Osteoblast (primary cell): ENCODE measurements around the gene LRP1. TPM values are rescaled to one million over a fixed set of nuclear protein-coding genes. Genes with fewer than 3 reads are reported as not detected.
A peak's percentile ranks its signal among the peaks of the same experiment; 100 is the strongest.

Experiments used
- DNase-seq: peaks from one replicate; pipeline ENCODE4 v3.0.0; 2011; ENCODE audit warnings: low spot score, mixed read lengths; ENCODE audit not compliant: insufficient read length; ENCODE audit errors: missing footprints
- H2AFZ ChIP-seq: 2 replicates; pipeline ENCODE4 v1.6.0; 2011; ENCODE audit warnings: mild to moderate bottlenecking, low read length
- H3K27ac ChIP-seq: 2 replicates; pipeline ENCODE4 v1.5.1; 2011; ENCODE audit warnings: mild to moderate bottlenecking, low read depth, low read length, moderate library complexity
- H3K27me3 ChIP-seq: 2 replicates; pipeline ENCODE4 v1.6.0; 2012; ENCODE audit warnings: mild to moderate bottlenecking, control low read depth, inconsistent platforms, low read length, moderate library complexity; ENCODE audit not compliant: insufficient read depth
- H3K36me3 ChIP-seq: 2 replicates; pipeline ENCODE4 v1.5.1; 2011; ENCODE audit warnings: mild to moderate bottlenecking, low read length, control low read depth, moderate library complexity; ENCODE audit not compliant: insufficient read depth
- H3K4me1 ChIP-seq: 2 replicates; pipeline ENCODE4 v1.5.1; 2011; ENCODE audit warnings: mild to moderate bottlenecking, low read length, control low read depth, moderate library complexity; ENCODE audit not compliant: insufficient read depth
- H3K4me2 ChIP-seq: 2 replicates; pipeline ENCODE4 v1.6.0; 2011; ENCODE audit warnings: mild to moderate bottlenecking, low read length; ENCODE audit not compliant: insufficient read depth
- H3K4me3 ChIP-seq: fragments of 200-600 bp; sonication (generic); 3 replicates; pipeline ENCODE4 v1.5.1; 2012; ENCODE audit warnings: mild to moderate bottlenecking, low read length, inconsistent platforms; ENCODE audit not compliant: insufficient read depth
- H3K79me2 ChIP-seq: 2 replicates; pipeline ENCODE4 v1.6.0; 2012; ENCODE audit warnings: mild to moderate bottlenecking, low read length, control low read depth, inconsistent platforms; ENCODE audit not compliant: insufficient read depth
- H3K9me3 ChIP-seq: 2 replicates; pipeline ENCODE4 v1.5.1; 2011; ENCODE audit warnings: low read depth, low read length, control low read depth
- H4K20me1 ChIP-seq: 2 replicates; pipeline ENCODE4 v1.6.0; 2012; ENCODE audit warnings: mild to moderate bottlenecking, low read length, control low read depth; ENCODE audit not compliant: insufficient read depth
- total RNA-seq: library from RNA; depleted of rRNA; stranded (reverse); fragments of >200 nt; gene quantifications from 2 replicates; pipeline ENCODE4 v1.2.3, GENCODE V29; 2012
- TF ChIP-seq, protein P1 (sequence below): IDR thresholded peaks from 2 replicates; pipeline ENCODE4 v1.5.1; 2011; ENCODE audit warnings: mild to moderate bottlenecking, low read depth, low read length, moderate library complexity; ENCODE audit errors: extremely low read depth

LRP1 gene
- total RNA-seq, 1 donor, result 744 TPM

DNA sequence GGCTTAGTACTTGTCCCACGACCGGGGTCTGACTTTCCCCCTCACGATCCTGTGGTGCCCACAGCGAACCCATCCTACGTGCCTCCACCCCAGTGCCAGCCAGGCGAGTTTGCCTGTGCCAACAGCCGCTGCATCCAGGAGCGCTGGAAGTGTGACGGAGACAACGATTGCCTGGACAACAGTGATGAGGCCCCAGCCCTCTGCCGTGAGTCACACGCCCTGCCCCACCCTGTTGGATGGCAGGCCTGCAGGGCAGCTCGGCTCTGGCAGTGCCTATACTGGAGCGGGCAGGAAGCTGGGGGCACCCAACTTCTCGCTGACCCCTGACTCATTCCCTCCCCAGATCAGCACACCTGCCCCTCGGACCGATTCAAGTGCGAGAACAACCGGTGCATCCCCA is 37.5 kb downstream of the LRP1 start:
- peaks cover 98% of the 10 kb centered on the region for H3K36me3 ChIP-seq
- peaks cover 54% of the 10 kb centered on the region for H4K20me1 ChIP-seq
- H3K79me2 ChIP-seq, result peaks cover 64% of the 10 kb centered on the region

DNA sequence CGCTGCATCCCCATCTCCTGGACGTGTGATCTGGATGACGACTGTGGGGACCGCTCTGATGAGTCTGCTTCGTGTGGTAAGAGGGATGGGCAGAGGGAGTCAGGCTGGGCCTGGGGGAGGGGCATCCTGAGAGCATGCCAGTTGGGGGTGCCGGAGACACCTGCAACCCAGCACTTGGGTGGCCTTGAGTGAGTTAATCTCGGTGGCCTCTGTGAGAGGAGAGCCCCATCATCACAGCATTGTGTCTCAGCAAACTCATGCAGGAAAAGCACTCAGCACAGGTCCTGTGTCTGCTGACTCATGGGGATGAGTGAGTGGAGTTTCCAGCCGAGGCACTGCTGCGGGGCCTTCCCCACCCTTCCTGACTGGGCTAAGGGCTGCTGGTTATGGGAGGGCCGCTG is 38.7 kb downstream of the LRP1 start:
- Histone ChIP-seq H3K4me3 (no peak overlapping the region), H3K36me3 (peaks cover 90% of the 10 kb centered on the region), H3K4me1 (peaks cover 20% of the 10 kb centered on the region), H3K9me3 (no peaks in the 10 kb centered on the region), H2AFZ (no peak overlapping the region), H3K27ac (peak overlapping the region; percentile 55), H3K27me3 (no peaks in the 10 kb centered on the region), H3K4me2 (no peak overlapping the region), H3K79me2 (peaks cover 56% of the 10 kb centered on the region), H4K20me1 (peaks cover 48% of the 10 kb centered on the region)
- peak; percentile 97 for DNase-seq
- TF ChIP-seq, protein P1, sequence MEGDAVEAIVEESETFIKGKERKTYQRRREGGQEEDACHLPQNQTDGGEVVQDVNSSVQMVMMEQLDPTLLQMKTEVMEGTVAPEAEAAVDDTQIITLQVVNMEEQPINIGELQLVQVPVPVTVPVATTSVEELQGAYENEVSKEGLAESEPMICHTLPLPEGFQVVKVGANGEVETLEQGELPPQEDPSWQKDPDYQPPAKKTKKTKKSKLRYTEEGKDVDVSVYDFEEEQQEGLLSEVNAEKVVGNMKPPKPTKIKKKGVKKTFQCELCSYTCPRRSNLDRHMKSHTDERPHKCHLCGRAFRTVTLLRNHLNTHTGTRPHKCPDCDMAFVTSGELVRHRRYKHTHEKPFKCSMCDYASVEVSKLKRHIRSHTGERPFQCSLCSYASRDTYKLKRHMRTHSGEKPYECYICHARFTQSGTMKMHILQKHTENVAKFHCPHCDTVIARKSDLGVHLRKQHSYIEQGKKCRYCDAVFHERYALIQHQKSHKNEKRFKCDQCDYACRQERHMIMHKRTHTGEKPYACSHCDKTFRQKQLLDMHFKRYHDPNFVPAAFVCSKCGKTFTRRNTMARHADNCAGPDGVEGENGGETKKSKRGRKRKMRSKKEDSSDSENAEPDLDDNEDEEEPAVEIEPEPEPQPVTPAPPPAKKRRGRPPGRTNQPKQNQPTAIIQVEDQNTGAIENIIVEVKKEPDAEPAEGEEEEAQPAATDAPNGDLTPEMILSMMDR, result no peak

More for the DNA sequence above, 37.5 kb downstream of the LRP1 start:
- peak; percentile 94 for DNase-seq
- H3K27me3 ChIP-seq, result no peaks in the 10 kb centered on the region
- peak overlapping the region; percentile 26 for H3K27ac ChIP-seq
- no peaks in the 10 kb centered on the region for H3K9me3 ChIP-seq
- TF ChIP-seq, protein P1, result no peak
- no peak overlapping the region for H3K4me2 ChIP-seq
- H2AFZ ChIP-seq, result no peak overlapping the region
- no peak overlapping the region for H3K4me3 ChIP-seq
- peaks cover 21% of the 10 kb centered on the region for H3K4me1 ChIP-seq

DNA sequence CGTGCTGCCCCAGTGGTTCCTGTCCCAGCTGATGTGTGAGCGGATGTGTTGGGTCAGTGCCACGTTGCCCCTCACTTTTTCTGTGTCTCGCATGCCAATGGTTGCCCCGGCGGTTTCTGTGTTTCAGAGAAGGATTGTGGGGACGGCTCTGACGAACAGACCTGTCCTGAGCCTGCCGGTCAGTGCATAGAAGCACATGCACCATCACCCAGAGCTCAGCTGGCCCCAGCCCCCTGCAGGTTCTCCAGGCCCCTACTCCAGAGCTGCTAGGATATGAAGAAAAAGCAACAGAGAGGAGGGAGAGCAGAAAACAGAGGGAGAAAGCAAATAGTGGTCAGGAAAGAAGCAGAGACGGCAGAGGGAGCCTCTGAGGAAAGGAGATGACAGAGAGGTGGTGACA is 39.8 kb downstream of the LRP1 start:
- Histone ChIP-seq H4K20me1 (peaks cover 45% of the 10 kb centered on the region), H3K36me3 (peaks cover 87% of the 10 kb centered on the region), H3K27ac (no peak overlapping the region), H3K4me2 (no peak overlapping the region), H3K4me3 (no peak overlapping the region), H3K79me2 (peaks cover 53% of the 10 kb centered on the region), H3K27me3 (no peaks in the 10 kb centered on the region), H2AFZ (no peak overlapping the region), H3K4me1 (peaks cover 20% of the 10 kb centered on the region), H3K9me3 (no peaks in the 10 kb centered on the region)
- TF ChIP-seq, protein P1, result no peak
- peak; percentile 19 for DNase-seq

DNA sequence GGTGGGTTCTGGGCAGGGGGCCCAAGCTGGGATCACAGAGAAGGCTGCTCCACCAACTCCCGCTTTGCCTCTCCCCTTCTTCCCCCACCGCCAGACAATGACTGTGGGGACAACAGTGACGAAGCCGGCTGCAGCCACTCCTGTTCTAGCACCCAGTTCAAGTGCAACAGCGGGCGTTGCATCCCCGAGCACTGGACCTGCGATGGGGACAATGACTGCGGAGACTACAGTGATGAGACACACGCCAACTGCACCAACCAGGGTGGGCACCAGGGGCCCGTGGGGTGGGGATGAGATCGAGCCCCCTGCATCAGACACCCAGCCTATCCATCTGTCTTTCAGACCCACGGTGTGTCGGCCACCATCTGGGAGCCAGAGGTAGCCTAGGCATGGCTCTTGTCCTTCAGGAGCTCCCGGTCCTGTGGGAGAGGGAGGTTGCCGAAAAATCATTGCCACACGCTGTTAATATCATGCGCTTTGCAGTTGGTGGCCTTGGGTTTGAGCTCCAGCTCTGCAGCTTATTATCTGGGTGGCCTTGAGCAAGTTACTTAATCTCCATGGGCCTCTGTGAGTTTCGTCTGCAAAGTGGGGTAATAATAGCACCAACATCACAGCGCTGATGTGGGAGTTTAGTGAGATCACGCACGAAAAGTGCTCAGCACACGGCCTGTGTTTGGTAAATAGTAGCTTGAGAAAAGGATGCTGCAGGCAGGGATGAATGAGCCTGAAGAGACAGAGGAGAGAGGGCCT is 40.9 kb downstream of the LRP1 start:
- TF ChIP-seq, protein P1, result no peak
- H3K27ac ChIP-seq, result no peak overlapping the region
- no peaks in the 10 kb centered on the region for H3K27me3 ChIP-seq
- peak; percentile 69 for DNase-seq
- H3K4me3 ChIP-seq, result no peak overlapping the region
- H2AFZ ChIP-seq, result no peak overlapping the region
- peaks cover 87% of the 10 kb centered on the region for H3K36me3 ChIP-seq
- H3K9me3 ChIP-seq, result no peaks in the 10 kb centered on the region
- peaks cover 55% of the 10 kb centered on the region for H4K20me1 ChIP-seq
- peaks cover 20% of the 10 kb centered on the region for H3K4me1 ChIP-seq
- peaks cover 61% of the 10 kb centered on the region for H3K79me2 ChIP-seq
- no peak overlapping the region for H3K4me2 ChIP-seq
